ENCODE results near the gene NPHP1. TPM values are rescaled to one million over a fixed set of nuclear protein-coding genes. Genes with fewer than 3 reads are reported as not detected.

NPHP1 gene
- total and polyA plus RNA-seq, 4 experiments from 2014 or later: 0.23 to 1.3 (median 0.91) TPM

DNA sequence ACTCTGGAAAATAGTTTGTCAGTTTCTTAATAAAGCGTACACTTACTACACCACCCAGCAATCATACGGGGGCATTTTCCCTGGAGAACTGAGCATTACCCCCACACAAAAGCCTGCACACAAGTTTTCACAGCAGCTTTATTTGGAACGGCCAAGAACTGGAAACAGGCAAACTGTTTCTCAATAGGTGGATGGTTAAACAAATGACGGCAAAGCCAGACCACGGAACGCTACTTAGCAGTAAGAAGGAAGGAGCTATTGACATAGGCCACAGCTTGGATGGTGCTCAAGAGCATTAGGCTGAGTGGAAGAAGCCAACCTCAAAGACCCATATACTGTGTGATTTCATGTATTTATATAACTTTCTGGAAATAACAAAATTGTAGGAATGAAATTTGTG, 98.2 kb downstream of the NPHP1 start:
- CTCF ChIA-PET (ENCODE audit: partially characterized antibody): no interaction called here
- no peaks in the 10 kb centered on the region for H3K36me3 ChIP-seq (ENCODE audit: insufficient read depth, low read length)
- no peaks in the 10 kb centered on the region for H3K9me3 ChIP-seq (ENCODE audit: control insufficient read depth in 1 of 2, low read length in 2 of 2)
- Mint-ChIP-seq H3K9me3 (peaks cover 0 to 11% (median under 1%) of the 10 kb centered on the region in 8 donors), H3K27me3 (peaks cover 27 to 54% of the 10 kb centered on the region in 2 donors), H3K4me1 (peaks cover 0 to 1% (median 0%) of the 10 kb centered on the region in 4 donors), H3K4me3 (peak overlapping the region in 1 of 8 donors; percentile 14), H3K36me3 (no peaks in the 10 kb centered on the region), H3K27ac (no peak overlapping the region)
- no peaks in the 10 kb centered on the region for H3K27me3 ChIP-seq (ENCODE audit: insufficient read depth, low read length)
- DNase-seq: no peak
- no peak overlapping the region for H3K27ac ChIP-seq (ENCODE audit: low read depth, low read length)
- H3K4me3 ChIP-seq (ENCODE audit: low read length in 2 of 2): no peak overlapping the region
- POLR2A ChIA-PET (ENCODE audit: partially characterized antibody): no interaction called here
- no peaks in the 10 kb centered on the region for H3K4me1 ChIP-seq (ENCODE audit: insufficient read depth, low read length)
- intact Hi-C loops (cut with micrococcal nuclease): no loop called here

DNA sequence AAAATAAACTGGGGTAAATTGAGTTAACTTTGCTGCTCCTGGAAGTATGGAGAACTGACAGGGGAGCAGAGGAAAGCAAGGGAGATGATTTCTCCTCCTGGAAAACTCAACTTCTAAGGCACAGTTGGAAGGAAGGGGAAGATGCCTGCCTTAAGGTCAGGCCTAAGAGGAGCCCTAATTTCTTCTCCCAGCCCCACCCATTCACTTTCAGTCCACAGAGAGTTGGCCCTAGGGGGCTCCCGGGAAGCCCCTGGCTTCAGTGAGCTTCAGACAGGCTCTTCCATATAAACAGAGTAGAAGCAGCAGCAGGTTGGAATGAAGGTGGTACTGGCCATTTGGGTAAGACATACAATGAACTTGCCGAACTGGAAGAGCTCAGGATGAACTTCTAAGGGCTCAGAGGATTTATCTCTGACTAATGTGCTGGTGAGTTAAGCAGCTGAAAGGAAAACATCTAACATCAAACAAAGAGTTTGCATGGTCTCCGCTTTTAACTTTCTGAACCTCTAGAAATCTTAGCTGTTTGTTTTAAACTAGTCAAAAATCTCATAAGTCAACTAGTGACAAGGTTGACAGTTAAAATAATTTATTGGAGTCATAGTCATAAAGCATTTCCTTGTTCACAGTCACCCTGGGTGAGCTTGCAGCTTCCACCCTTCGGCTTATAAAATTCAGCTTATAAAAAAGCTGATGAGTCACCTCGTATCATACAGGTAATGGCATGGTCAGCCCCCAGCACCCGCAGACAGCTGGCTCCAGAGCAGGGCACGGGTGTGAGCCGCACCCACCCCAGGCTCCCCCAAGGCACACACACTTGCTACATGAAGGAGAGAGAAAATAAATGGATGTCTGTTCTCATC, 99.0 kb downstream of the NPHP1 start:
- H3K4me3 ChIP-seq (ENCODE audit: low read length in 2 of 2): no peak overlapping the region
- CTCF ChIA-PET (ENCODE audit: partially characterized antibody): no interaction called here
- Mint-ChIP-seq H3K27ac (no peak overlapping the region), H3K27me3 (peaks cover 27 to 50% of the 10 kb centered on the region in 2 donors), H3K9me3 (peaks cover 0 to 11% (median 0%) of the 10 kb centered on the region in 8 donors), H3K36me3 (no peaks in the 10 kb centered on the region), H3K4me3 (no peak overlapping the region), H3K4me1 (peaks cover 0 to 1% (median under 1%) of the 10 kb centered on the region in 4 donors)
- H3K27me3 ChIP-seq (ENCODE audit: insufficient read depth, low read length): no peaks in the 10 kb centered on the region
- no peak overlapping the region for H3K27ac ChIP-seq (ENCODE audit: low read depth, low read length)
- intact Hi-C loops (cut with micrococcal nuclease): no loop called here
- no peaks in the 10 kb centered on the region for H3K4me1 ChIP-seq (ENCODE audit: insufficient read depth, low read length)
- DNase-seq: no peak
- POLR2A ChIA-PET (ENCODE audit: partially characterized antibody): no interaction called here
- H3K9me3 ChIP-seq (ENCODE audit: control insufficient read depth in 1 of 2, low read length in 2 of 2): no peaks in the 10 kb centered on the region
- H3K36me3 ChIP-seq (ENCODE audit: insufficient read depth, low read length): no peaks in the 10 kb centered on the region

DNA sequence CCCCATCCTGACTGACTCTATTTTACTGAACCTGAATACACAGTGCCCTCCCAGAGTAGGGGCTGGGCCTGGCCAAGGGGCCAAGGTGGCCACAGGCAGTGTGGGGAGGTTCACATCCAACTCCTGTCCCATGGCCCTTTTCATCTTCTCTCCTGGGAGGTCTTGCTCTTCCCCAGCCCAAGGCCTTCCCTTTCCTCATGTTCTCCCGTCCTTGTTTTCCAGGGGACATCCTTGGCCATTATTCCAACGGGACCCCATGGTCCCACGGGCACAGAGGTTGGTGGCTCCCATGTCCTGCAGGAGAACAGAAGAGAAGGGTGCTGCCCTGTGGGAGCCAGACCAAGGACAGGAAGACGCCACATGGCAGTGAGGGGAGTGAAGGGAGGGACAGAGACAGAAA, 99.6 kb downstream of the NPHP1 start:
- no peak overlapping the region for H3K4me3 ChIP-seq (ENCODE audit: low read length in 2 of 2)
- DNase-seq: no peak
- Mint-ChIP-seq H3K4me3 (no peak overlapping the region), H3K9me3 (peaks cover 0 to 10% (median 0%) of the 10 kb centered on the region in 8 donors), H3K36me3 (no peaks in the 10 kb centered on the region), H3K27me3 (peaks cover 27 to 47% of the 10 kb centered on the region in 2 donors), H3K27ac (no peak overlapping the region), H3K4me1 (peaks cover 0 to 1% (median under 1%) of the 10 kb centered on the region in 4 donors)
- CTCF ChIA-PET (ENCODE audit: partially characterized antibody): no interaction called here
- H3K9me3 ChIP-seq (ENCODE audit: control insufficient read depth in 1 of 2, low read length in 2 of 2): no peaks in the 10 kb centered on the region
- intact Hi-C loops (cut with micrococcal nuclease): no loop called here
- no peaks in the 10 kb centered on the region for H3K36me3 ChIP-seq (ENCODE audit: insufficient read depth, low read length)
- no peaks in the 10 kb centered on the region for H3K4me1 ChIP-seq (ENCODE audit: insufficient read depth, low read length)
- H3K27me3 ChIP-seq (ENCODE audit: insufficient read depth, low read length): no peaks in the 10 kb centered on the region
- H3K27ac ChIP-seq (ENCODE audit: low read depth, low read length): no peak overlapping the region
- POLR2A ChIA-PET (ENCODE audit: partially characterized antibody): no interaction called here

DNA sequence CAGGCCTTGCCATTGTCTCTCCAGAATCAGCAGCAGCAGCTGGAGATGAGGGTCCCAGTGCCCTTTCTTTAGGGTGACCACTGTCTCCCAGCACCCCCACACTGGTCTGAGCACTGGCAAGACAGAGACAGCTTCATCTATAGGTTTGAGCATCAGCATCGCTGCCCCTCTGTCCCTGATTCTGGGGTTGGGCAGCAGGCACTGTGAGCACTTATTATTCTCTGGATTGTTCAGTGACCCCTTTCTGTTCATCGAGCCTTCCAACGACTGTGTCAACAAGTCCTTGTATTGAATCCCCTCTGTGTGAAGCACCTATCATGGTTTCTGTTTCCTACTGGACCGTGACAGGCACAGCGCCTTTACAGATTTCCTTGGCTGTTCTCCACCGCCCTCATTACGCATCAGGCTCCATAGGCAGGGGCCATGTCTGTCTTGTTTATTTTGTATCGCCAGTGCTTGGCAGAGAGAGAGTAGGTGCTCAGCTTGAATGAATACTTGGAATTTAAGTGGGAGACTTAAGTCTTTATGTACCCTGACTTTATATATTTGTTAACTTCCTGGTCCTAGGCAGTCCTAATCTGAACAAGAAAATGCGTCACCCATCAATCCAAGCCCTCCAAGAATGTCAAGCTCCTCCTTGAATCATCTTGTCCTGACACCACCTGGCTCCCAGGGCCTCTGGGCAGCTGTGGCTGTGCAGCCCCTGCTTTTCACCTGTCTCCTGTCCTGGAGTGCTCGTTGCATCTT, 100.6 kb downstream of the NPHP1 start:
- Mint-ChIP-seq H3K4me3 (no peak overlapping the region), H3K9me3 (peaks cover 0 to 8% (median 0%) of the 10 kb centered on the region in 8 donors), H3K4me1 (peaks cover 0 to 1% (median under 1%) of the 10 kb centered on the region in 4 donors), H3K27me3 (peaks cover 27 to 45% of the 10 kb centered on the region in 2 donors), H3K27ac (no peak overlapping the region), H3K36me3 (no peaks in the 10 kb centered on the region)
- Histone ChIP-seq H3K36me3 (ENCODE audit: insufficient read depth, low read length) (no peaks in the 10 kb centered on the region), H3K9me3 (ENCODE audit: control insufficient read depth in 1 of 2, low read length in 2 of 2) (no peaks in the 10 kb centered on the region), H3K27me3 (ENCODE audit: insufficient read depth, low read length) (no peaks in the 10 kb centered on the region), H3K4me3 (ENCODE audit: low read length in 2 of 2) (no peak overlapping the region), H3K4me1 (ENCODE audit: insufficient read depth, low read length) (no peaks in the 10 kb centered on the region), H3K27ac (ENCODE audit: low read depth, low read length) (no peak overlapping the region)
- POLR2A ChIA-PET (ENCODE audit: partially characterized antibody): no interaction called here
- CTCF ChIA-PET (ENCODE audit: partially characterized antibody): no interaction called here
- intact Hi-C loops (cut with micrococcal nuclease): no loop called here
- DNase-seq: no peak

DNA sequence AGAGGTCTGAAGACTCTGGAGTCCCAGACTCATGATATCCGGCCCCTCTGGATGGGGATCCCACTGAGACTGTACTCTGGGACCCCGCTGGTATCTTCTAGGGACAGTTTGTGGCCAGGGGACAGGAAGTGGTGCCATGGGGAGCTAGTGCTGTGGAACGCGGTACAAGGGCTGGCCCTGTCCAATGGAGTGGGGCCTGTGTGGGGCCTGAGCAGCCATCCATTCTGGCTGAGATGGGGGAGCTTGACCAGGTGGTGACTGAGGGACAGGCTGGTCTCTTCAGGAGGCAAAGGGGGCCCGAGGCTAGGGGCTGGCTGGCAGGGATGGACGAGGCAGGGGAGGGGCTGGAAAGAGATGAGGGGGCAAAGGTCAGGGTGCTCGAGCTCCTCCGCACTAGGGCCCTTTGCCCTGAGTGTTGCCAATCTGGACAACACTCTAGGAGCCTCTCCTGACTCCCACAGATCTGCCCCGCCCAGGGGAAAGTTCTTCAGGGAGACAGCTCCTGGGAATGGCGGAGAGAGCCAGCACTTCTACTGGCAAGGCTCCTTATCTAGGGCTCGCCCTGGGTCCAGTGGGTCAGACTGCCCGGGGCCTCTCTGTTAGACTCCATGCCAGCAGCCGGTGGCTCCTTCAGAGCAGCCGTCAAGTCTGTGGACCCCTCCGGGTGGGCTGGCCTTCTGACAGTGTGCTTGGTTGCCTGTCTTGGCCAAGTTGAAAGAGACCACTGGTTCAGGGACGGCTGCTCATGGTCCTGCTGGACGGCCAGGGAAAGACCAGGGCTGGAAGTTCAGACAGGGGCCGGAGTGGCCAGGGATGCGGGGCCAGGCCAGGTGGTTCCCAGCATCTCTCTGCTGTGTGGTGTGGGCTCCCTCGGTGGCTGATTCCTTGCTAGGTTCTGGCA, 101.5 kb downstream of the NPHP1 start:
- H3K4me1 Mint-ChIP-seq: peaks cover 0 to 1% (median under 1%) of the 10 kb centered on the region in 4 donors
- no peak for DNase-seq
- H3K27ac Mint-ChIP-seq: no peak overlapping the region
- peaks cover 0 to 8% (median 0%) of the 10 kb centered on the region in 8 donors for H3K9me3 Mint-ChIP-seq
- CTCF ChIA-PET (ENCODE audit: partially characterized antibody): no interaction called here
- intact Hi-C loops (cut with micrococcal nuclease): no loop called here
- peaks cover 24 to 44% of the 10 kb centered on the region in 2 donors for H3K27me3 Mint-ChIP-seq
- H3K4me3 ChIP-seq (ENCODE audit: low read length in 2 of 2): no peak overlapping the region
- H3K27me3 ChIP-seq (ENCODE audit: insufficient read depth, low read length): no peaks in the 10 kb centered on the region
- no peak overlapping the region for H3K4me3 Mint-ChIP-seq
- H3K36me3 ChIP-seq (ENCODE audit: insufficient read depth, low read length): no peaks in the 10 kb centered on the region
- no peak overlapping the region for H3K27ac ChIP-seq (ENCODE audit: low read depth, low read length)
- H3K4me1 ChIP-seq (ENCODE audit: insufficient read depth, low read length): no peaks in the 10 kb centered on the region
- POLR2A ChIA-PET (ENCODE audit: partially characterized antibody): no interaction called here
- H3K9me3 ChIP-seq (ENCODE audit: control insufficient read depth in 1 of 2, low read length in 2 of 2): no peaks in the 10 kb centered on the region
- no peaks in the 10 kb centered on the region for H3K36me3 Mint-ChIP-seq

DNA sequence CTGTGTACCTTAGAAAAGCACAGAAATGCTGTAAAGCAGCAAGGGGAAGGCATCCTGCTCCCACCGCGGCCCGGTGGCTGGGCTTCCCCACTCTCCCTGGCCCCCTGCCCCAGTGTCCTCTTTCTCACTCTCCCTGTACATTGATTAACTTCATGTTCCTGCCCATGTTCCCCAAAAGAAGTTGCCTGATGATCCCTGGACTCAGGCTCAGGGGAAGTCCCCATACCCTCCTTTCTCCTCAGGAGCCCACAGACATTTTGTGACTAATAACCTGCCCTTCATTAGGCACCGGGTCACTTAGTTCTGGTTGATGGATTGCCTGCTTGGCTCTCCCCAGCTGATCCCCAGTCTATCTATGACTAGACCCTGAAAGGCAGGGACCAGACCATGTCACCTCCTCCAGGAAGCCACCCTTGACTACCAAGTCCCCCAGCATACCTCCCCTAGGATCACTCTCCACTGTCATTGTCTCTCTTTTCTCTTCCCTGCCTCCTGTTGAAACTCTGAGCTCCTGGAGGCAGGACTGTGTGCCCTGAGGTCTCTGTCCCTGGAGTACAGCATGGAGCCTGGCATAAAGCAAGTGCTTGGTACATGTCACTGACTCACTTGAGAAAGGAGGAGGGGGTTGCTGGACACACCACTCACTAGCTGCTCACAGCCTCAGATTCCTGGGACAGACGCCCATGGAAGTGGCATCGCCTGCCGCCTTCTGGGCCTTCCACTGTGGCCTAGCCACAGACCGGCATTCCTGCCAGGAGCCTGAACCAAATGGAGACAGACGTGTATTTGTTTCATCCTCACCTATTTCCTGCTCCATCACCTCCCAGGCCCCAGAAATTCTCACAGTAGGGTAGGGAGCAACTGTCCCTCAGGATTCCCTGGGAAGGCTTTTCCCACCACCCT, 102.7 kb downstream of the NPHP1 start:
- no peak overlapping the region for H3K27ac Mint-ChIP-seq
- peaks cover 20 to 34% of the 10 kb centered on the region in 2 donors for H3K27me3 Mint-ChIP-seq

More for the DNA sequence above, 102.7 kb downstream of the NPHP1 start:
- Histone ChIP-seq H3K9me3 (ENCODE audit: control insufficient read depth in 1 of 2, low read length in 2 of 2) (no peaks in the 10 kb centered on the region), H3K4me3 (ENCODE audit: low read length in 2 of 2) (no peak overlapping the region), H3K27ac (ENCODE audit: low read depth, low read length) (no peak overlapping the region), H3K4me1 (ENCODE audit: insufficient read depth, low read length) (no peaks in the 10 kb centered on the region), H3K27me3 (ENCODE audit: insufficient read depth, low read length) (no peaks in the 10 kb centered on the region), H3K36me3 (ENCODE audit: insufficient read depth, low read length) (no peaks in the 10 kb centered on the region)
- ChIA-PET POLR2A (ENCODE audit: partially characterized antibody) (no interaction called here), CTCF (ENCODE audit: partially characterized antibody) (no interaction called here)
- H3K36me3 Mint-ChIP-seq: no peaks in the 10 kb centered on the region
- peaks cover 0 to 1% (median under 1%) of the 10 kb centered on the region in 4 donors for H3K4me1 Mint-ChIP-seq
- H3K4me3 Mint-ChIP-seq: no peak overlapping the region
- peaks cover 0 to 6% (median 0%) of the 10 kb centered on the region in 8 donors for H3K9me3 Mint-ChIP-seq
- intact Hi-C loops (cut with micrococcal nuclease): no loop called here
- no peak for DNase-seq

All from CD4-positive, alpha-beta memory T cell (primary cell).